ENCODE results near the gene TRAPPC2.

- TF ChIP-seq POLR2A (IDR thresholded peaks at IDR 0.05; ENCODE audit: borderline replicate concordance, extremely low read depth, insufficient read depth, insufficient read length) (no peak), CTCF (IDR thresholded peaks at IDR 0.05 in 2 of 3, conservative IDR thresholded peaks at IDR 0.05 in 1 of 3; ENCODE audit: borderline replicate concordance in 1 of 3, insufficient read depth in 1 of 3, low read depth in 2 of 3, low read length in 2 of 3) (no peak)
Observed at GRCh38 chrX:13755254-13755653, 20.8 kb upstream of the TRAPPC2 start.
